Thymus (tissue), 11 donors: Measurements from ENCODE around the gene EXOC4. TPM values are rescaled to one million over a fixed set of nuclear protein-coding genes. Genes with fewer than 3 reads are reported as not detected.

Source experiments
- DNase-seq, 9 donors: peaks; one replicate each; pipeline ENCODE4 v3.0.0-alpha.2; 2013; ENCODE audit warnings: low spot score in 9 of 9, low read depth in 6 of 9, missing footprints in 1 of 9
- H3K27ac ChIP-seq, 2 donors: one replicate each; pipeline ENCODE4 v1.5.1; 2013; ENCODE audit warnings: control low read depth in 1 of 2, low read depth in 1 of 2, low read length in 1 of 2, mild to moderate bottlenecking in 1 of 2, moderate library complexity in 1 of 2
- H3K27me3 ChIP-seq, 2 donors: one replicate each; pipeline ENCODE4 v1.5.1; 2013; ENCODE audit warnings: low read length in 1 of 2; ENCODE audit not compliant: control insufficient read depth in 2 of 2, insufficient read depth in 1 of 2
- H3K36me3 ChIP-seq, 2 donors: one replicate each; pipeline ENCODE4 v1.5.1; 2013; ENCODE audit warnings: low read length in 1 of 2, mild to moderate bottlenecking in 1 of 2, moderate library complexity in 1 of 2; ENCODE audit not compliant: control insufficient read depth in 2 of 2, insufficient read depth in 2 of 2
- H3K4me1 ChIP-seq, 2 donors: one replicate each; pipeline ENCODE4 v1.5.1; 2013; ENCODE audit warnings: low read length in 2 of 2; ENCODE audit not compliant: control insufficient read depth in 2 of 2, insufficient read depth in 2 of 2
- H3K4me3 ChIP-seq, 2 donors: one replicate each; pipeline ENCODE4 v1.5.1; 2013; ENCODE audit warnings: low read length in 2 of 2, control low read depth in 1 of 2, mild to moderate bottlenecking in 1 of 2
- H3K9me3 ChIP-seq, 2 donors: one replicate each; pipeline ENCODE4 v1.5.1; 2013; ENCODE audit warnings: low read length in 1 of 2, mild to moderate bottlenecking in 1 of 2; ENCODE audit not compliant: control insufficient read depth in 2 of 2, insufficient read depth in 1 of 2
- WGBS: extraction: QIAGEN DNeasy Blood & Tissue Kit; methylation state at CpG from one replicate; pipeline ENCODE4 v1.1.7; 2013; 5-methylcytosine and 5-hydroxymethylcytosine counted together
- polyA plus RNA-seq: library from polyadenylated mRNA; stranded (reverse); fragments of 200-250 nt; gene quantifications from one replicate; pipeline ENCODE4 v1.2.3, GENCODE V29; 2013
- total RNA-seq: library from RNA; stranded (reverse); fragments of 120-200 nt; gene quantifications from one replicate; pipeline ENCODE4 v1.2.4, GENCODE V29; 2013
- donor health status: healthy.

The EXOC4 gene
- total and polyA plus RNA-seq, 2 donors = 25.5 to 51.2 TPM

GRCh38 chr7:133796782-133797745 is 544.2 kb downstream of the EXOC4 start:
- Histone ChIP-seq H3K27ac (no peak overlapping the region), H3K4me3 (no peak overlapping the region), H3K27me3 (no peaks in the 10 kb centered on the region), H3K36me3 (no peaks in the 10 kb centered on the region), H3K9me3 (no peaks in the 10 kb centered on the region), H3K4me1 (no peaks in the 10 kb centered on the region)
- WGBS = 97% methylated on average over 11 of the region's 11 CpGs
- no peak for DNase-seq

GRCh38 chr7:133797818-133798520 is 545.1 kb downstream of the EXOC4 start:
- H3K9me3 ChIP-seq = no peaks in the 10 kb centered on the region
- no peak overlapping the region for H3K4me3 ChIP-seq
- WGBS = 93% methylated on average over 3 of the region's 3 CpGs
- no peaks in the 10 kb centered on the region for H3K27me3 ChIP-seq
- H3K36me3 ChIP-seq = no peaks in the 10 kb centered on the region
- no peak for DNase-seq
- H3K4me1 ChIP-seq = no peaks in the 10 kb centered on the region
- H3K27ac ChIP-seq = no peak overlapping the region

DNA sequence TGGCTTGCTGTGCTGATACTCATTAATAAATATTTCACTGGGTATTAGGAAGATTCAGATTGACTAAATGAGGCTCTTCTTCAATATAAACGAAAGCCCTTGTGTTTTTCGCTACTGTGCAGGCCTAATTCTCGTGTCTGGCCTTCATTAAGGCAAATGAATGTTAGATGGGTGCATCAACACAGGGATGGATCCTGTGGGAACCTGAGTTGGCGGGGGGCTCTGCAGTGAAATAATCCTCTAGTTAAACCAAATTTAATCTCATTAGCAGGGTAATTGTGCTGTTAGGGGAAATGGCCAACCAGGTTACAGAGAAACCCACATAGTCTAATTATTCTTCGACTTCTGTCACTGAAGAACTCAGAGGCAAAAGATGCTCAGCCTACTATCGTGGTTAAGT is 548.5 kb downstream of the EXOC4 start:
- DNase-seq = no peak
- Histone ChIP-seq H3K9me3 (no peaks in the 10 kb centered on the region), H3K27ac (no peak overlapping the region), H3K4me1 (no peaks in the 10 kb centered on the region), H3K4me3 (no peak overlapping the region), H3K27me3 (no peaks in the 10 kb centered on the region), H3K36me3 (no peaks in the 10 kb centered on the region)
- 89% methylated on average over 6 of the region's 6 CpGs for WGBS

DNA sequence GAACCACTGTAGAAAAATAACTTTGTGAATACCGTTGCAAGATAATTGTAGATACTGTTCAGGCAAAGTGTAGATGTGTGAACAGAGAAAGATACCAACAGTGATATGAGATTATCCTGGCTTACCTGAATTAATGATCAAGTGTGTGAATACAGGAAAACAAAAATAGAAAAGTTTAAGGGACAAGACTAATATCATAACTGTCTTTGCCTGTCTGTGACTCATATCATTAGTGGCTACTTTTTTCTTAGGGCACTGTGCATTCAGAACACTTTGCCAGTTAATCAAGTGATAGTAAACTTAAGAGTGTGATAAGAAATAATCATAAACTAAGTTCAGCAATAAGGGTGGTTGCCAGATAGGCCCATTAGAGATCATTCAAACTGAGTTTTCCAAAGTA is 551.2 kb downstream of the EXOC4 start:
- DNase-seq = no peak
- WGBS = 98% methylated on average over 1 of the region's 1 CpG
- H3K36me3 ChIP-seq = no peaks in the 10 kb centered on the region
- H3K27me3 ChIP-seq = no peaks in the 10 kb centered on the region
- no peaks in the 10 kb centered on the region for H3K4me1 ChIP-seq
- no peak overlapping the region for H3K4me3 ChIP-seq
- no peak overlapping the region for H3K27ac ChIP-seq
- no peaks in the 10 kb centered on the region for H3K9me3 ChIP-seq

DNA sequence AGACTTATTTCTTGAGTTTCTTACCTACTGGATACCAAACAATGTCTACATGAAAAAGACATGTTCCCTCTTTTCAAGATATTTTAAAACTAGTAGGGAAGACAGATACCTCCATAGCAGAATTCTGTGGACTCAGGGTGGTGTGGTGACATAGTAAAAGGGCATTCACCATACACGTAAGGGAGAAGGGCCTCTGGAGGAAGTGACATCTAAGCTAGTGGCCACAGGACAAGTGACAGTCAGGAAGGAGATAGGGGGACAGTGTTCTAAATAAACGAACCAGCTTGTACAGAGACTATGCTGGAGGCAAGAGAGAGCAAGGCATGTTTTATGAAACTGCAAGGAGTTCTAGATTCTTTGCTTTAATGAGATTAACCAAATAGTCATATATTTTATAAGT is 552.5 kb downstream of the EXOC4 start:
- Histone ChIP-seq H3K36me3 (no peaks in the 10 kb centered on the region), H3K27ac (no peak overlapping the region), H3K9me3 (no peaks in the 10 kb centered on the region), H3K27me3 (no peaks in the 10 kb centered on the region), H3K4me1 (no peaks in the 10 kb centered on the region), H3K4me3 (no peak overlapping the region)
- DNase-seq = no peak
- WGBS = 89% methylated on average over 2 of the region's 2 CpGs

DNA sequence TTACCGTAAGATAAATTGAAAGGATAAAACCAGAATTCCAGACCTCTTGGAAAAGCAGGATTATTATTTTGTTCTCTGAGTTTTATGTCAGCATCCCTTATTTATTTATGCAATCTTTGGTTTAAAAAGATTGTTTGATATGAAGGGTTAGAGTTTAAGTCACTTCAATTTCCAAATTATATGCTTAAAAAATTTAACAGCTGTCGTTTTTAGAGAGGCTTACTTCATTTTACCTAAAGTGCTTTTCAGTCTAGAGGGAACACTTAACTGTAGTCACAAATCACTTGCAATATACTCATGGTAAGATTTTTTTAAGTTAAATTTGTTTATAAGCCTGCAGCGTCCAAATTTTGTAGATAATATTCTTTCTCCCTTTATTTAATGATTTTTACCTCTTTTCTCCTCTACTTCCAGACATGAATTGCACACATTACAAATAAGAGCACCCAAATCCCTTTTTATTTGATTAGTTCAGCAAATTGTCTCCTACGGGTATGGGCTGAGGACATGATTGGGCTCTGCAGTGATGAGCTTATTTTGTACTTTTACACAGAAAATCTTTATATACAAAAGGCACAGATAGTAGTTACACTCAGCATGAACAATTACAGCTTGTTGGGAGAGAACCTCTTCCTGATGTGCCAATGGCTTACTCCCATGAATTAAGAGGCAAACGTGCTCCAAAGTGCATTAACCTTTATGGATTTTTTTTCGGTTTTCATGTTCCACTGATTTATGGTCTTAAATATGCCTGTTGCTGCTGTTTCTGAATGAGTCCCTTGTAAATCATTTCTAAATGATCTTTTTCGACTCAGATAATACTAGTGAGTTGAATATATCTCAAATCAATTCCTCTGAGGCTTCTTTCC is 555.0 kb downstream of the EXOC4 start:
- WGBS = 83% methylated on average over 7 of the region's 7 CpGs
- Histone ChIP-seq H3K27me3 (no peaks in the 10 kb centered on the region), H3K4me3 (no peak overlapping the region), H3K9me3 (no peaks in the 10 kb centered on the region), H3K36me3 (no peaks in the 10 kb centered on the region), H3K27ac (no peak overlapping the region), H3K4me1 (no peaks in the 10 kb centered on the region)
- DNase-seq = no peak

DNA sequence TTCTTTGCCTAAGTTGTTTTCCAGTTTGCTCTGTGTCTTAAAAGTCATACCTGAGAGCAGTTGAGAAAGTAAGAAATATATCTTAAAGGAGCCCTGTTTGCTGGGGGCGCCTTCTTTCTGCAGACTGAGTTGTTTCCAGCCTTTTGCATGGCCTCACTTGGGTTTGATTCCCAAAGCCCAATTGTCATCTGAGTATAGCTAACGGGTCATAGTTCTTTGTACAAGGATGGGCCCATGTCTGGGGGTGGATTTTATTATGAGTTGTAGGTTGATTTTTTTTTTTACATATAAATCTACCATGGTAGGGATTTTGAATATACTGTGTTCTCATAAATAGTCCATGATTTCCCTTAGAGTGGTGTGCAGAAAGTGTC is 555.6 kb downstream of the EXOC4 start:
- no peak for DNase-seq
- Histone ChIP-seq H3K4me1 (no peaks in the 10 kb centered on the region), H3K27ac (no peak overlapping the region), H3K27me3 (no peaks in the 10 kb centered on the region), H3K9me3 (no peaks in the 10 kb centered on the region), H3K4me3 (no peak overlapping the region), H3K36me3 (no peaks in the 10 kb centered on the region)
- WGBS = 100% methylated on average over 2 of the region's 2 CpGs

GRCh38 chr7:133812877-133813276 is 560.0 kb downstream of the EXOC4 start:
- no peaks in the 10 kb centered on the region for H3K27me3 ChIP-seq
- H3K36me3 ChIP-seq = no peaks in the 10 kb centered on the region
- WGBS = 98% methylated on average over 6 of the region's 6 CpGs
- H3K27ac ChIP-seq = no peak overlapping the region
- H3K9me3 ChIP-seq = no peaks in the 10 kb centered on the region
- DNase-seq = no peak
- no peak overlapping the region for H3K4me3 ChIP-seq
- H3K4me1 ChIP-seq = no peaks in the 10 kb centered on the region
